Left cardiac atrium (tissue), 4 donors: Measurements from ENCODE around the gene NAPG. TPM values are rescaled to one million over a fixed set of nuclear protein-coding genes. Genes with fewer than 3 reads are reported as not detected.
"Not testable (repeated sequence)": the region's sequence is repeated elsewhere in the genome, so short reads cannot be mapped to it uniquely, and the experiment has no call there.

Experiments used
- ATAC-seq, 2 donors: fragments of 200-7000 bp; cut with Tn5 transposase; one replicate each; pipeline ENCODE4 v1.9.1; 2020; ENCODE audit warnings: mild to moderate bottlenecking in 2 of 2, moderate library complexity in 2 of 2
- DNase-seq: peaks from one replicate; pipeline ENCODE4 v3.0.0-alpha.2; 2020
- intact Hi-C, 2 donors: fragments of 100-400 bp; cut with DNase I; formaldehyde crosslinking; loops; one replicate each; pipeline versions ENCODE4 v1.14.1 to v1.15.1; 2022 to 2023
- total RNA-seq, 2 donors: library from RNA; stranded (reverse); fragmentation: NEBNext Ultra II Directional; extraction: Animal tissue kit (Norgen Biotek cat#: 25700); gene quantifications; one replicate each; pipeline ENCODE4 v1.2.1, GENCODE V29; 2021
- donor health status: DM: no; HTN: yes; CAD: no.
- donor health status: DM: no; HTN: yes; CAD: no; lungs with severe emphysema.
- donor health status: DM: yes; HTN: yes; CAD: no.
- donor health status: Dilated cardiomyopathy.

The NAPG gene
- total RNA-seq, 2 donors from 2014 or later = 22.6 to 38.3 TPM

DNA sequence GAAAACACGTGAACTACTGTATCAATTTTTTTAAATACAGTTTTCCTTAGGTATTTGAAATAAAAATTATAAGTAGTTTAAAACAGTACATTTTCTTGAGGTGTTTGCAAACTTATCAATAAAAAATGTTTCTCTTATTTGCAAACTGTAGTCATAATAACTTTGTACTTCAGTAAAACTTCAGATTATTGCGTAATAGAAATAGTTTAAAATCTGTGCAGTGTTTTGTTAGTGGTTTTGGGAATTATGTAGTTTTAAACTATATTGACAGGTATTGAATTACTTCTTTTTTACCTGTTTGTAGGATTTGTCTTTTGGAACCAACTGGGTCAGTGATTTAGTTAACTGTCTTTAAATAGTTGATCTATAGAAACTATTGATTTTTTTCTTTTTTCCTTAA, 7.3 kb downstream of the NAPG start:
- DNase-seq (no peak), ATAC-seq (no peak)
- intact Hi-C loops = no loop called here

DNA sequence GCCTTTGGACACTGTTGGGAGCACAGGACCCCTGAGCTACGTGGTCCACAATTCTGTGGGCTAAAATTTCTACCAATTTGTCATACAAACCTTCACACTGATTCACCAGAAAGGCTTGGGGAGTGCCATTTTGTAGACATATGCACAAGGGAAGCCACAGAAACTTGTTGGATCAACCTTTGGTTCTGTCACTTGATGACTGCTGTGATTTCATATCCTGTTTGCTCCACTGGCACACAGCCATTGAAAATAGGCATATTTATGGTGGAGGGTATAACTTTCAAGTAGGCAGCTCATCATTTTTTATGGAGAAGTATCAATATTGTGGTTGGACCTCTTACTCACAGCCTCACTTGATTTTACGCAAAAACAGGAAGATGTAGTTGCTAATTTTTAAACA, 10.5 kb downstream of the NAPG start:
- ATAC-seq = no peak
- DNase-seq = no peak

DNA sequence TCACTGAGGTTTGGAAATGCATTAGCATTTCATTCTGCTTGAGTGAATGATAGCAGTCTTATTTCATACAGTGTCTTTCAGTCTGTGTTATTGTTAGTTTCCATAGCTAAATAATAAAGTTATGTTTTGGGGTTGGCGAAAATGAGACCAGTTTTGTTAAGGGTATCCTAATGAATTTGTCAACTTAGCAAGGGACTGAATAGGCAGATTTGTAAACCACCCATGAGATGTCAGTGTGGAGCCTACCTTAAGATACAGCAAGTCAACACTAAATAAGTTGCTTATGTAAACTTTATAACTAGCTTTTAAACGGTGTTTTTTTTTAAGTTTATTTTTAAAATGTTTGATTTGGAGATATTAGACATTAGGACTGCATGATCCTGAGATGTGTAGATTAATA, 11.9 kb downstream of the NAPG start:
- ATAC-seq (no peak), DNase-seq (no peak)
- intact Hi-C loops = no loop called here

More for the DNA sequence above, 10.5 kb downstream of the NAPG start:
- intact Hi-C loops = no loop called here

DNA sequence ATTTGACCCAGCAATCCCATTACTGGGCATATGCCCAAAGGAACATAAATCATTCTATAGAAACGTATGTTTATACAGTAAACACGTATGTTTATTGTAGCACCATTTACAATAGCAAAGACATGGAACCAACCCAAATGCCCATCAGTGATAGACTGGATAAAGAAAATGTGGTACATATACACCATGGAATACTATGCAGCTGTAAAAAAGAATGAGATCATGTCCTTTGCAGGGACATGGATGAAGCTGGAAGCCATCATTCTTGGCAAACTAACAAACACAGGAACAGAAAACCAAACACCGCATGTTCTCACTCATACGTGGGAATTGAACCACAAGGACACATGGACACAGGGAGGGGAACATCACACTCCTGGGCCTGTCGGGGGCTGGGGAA, 13.3 kb downstream of the NAPG start:
- intact Hi-C loops, DNase-seq, ATAC-seq: not testable (repeated sequence)

DNA sequence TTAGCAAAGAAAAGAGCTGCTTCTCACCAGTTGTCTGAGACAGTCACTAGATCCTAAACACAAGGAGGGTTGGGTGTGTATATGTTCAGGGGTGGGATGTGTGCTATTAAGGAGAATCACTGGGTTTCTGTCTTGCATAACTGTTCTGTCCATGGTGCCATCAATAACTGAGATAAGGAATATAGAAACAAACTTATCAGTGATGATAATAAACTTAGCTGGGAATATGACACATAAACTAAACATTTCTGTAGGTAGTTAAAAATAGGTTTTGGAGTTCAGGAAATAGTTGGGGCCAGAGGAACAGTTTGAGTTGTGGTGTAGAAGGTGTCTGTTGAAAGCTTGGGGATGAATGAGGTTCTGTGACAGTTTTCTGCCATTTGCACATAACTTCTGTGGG, 17.4 kb downstream of the NAPG start:
- ATAC-seq = peak in 1 of 2 donors; percentile 52
- no peak for DNase-seq
- intact Hi-C loops = no loop called here

DNA sequence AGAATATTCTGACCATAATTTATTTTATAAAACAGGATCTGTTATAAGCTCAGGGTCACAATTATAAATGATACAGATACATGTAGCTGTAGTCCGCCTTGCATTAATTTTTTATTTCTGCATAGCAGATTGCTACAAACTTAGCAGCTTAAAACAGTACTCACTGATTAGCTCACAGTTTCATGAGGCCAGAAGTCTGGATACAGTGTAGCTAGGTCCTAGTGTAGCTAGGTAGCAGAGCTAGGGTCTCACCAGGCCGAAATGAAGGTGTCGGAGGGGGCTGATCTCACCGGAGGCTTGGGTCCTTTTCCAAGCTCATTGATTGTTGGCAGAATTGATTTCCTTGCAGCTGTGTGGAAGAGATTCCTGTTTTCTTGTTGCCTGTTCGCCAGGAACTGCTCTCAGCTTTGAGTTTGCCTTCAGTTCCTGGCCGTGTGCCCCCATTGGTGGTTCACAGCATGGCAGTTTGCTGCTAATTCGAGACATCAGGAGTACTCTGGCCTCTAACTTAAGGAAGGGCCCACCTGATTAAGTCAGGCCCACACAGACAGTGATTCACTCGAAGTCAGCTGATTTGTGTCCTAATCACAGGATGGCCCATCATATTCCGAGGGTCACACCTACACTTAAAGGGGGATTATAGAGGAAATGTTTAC, 18.4 kb downstream of the NAPG start:
- peak; percentile 29 to 56 for ATAC-seq
- DNase-seq = no peak
- intact Hi-C loops = no loop called here

DNA sequence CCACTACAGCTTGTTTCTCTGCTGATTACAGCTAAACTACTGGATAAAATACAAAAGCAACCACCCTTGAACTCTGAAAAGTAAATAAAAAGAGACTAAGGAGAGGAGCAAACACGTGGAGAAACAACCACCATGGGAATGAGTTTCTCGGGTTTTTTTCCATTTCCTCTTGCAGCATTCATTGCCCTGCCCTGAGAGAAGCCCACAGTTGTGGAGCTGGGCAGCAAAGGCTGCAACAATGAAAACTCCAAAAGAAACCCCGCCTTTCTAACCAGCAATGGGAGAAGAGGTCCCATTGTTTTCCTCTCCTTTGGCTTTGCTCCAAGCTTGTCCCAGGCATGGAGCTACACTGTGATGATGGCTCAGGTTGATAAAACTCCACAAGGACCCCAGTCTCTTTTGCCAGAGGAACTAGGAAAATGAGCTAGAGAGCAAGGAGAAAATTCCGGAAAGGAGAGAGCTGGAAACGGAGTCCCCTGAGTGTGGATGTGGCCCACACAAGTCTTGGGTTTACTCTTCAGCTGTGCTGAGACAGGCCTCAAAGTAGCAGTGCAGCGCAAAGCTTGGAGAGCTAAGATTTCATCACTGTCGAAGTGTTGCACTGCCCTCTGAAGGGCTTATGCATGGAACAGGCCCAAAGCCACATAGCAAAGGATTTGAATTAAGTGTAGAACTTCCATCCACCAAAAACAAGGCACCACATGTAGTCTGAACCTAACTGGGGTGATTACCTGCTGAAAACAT, 20.9 kb downstream of the NAPG start:
- peak; percentile 28 to 69 for ATAC-seq
- DNase-seq = no peak
- intact Hi-C loops = no loop called here

DNA sequence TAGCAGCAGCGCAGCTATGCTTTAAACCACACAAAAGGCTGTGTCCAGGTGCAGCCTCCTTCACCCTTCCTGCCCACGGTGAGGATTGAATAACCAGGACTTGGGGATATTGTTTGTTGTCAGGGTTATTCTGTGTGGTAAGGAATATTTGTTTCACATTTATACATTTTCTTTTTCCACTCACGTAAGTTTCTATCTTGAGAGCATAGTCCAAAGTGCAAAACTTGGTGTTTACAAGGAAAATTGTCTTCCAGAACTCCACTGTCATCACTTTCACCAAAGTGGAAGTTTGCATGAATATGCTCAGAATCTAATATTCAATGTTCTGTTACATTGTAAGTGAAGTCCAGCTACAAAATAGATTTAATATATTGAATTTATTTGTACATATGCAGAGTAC, 26.4 kb downstream of the NAPG start:
- DNase-seq = no peak
- intact Hi-C loops = no loop called here

DNA sequence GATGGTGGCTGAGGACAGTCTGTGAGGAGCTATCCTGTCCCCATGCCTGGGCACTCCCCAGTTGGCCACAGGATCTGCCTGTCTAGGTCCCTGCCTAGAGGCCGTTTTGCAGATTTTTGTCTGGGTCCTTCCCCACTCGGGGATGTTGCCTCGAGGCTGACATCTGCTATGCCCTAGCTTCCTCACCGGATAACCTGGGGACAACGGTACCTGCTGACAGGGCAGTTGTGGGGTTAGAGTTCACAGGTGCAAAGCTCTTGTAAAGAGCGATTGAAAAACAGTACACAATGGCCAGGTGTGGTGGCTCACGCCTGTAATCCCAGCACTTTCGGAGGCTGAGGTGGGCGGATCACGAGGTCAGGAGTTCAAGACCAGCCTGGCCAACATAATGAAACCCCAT, 30.4 kb downstream of the NAPG start:
- intact Hi-C loops, DNase-seq, ATAC-seq: not testable (repeated sequence)

More for the DNA sequence above, 26.4 kb downstream of the NAPG start:
- ATAC-seq = no peak

DNA sequence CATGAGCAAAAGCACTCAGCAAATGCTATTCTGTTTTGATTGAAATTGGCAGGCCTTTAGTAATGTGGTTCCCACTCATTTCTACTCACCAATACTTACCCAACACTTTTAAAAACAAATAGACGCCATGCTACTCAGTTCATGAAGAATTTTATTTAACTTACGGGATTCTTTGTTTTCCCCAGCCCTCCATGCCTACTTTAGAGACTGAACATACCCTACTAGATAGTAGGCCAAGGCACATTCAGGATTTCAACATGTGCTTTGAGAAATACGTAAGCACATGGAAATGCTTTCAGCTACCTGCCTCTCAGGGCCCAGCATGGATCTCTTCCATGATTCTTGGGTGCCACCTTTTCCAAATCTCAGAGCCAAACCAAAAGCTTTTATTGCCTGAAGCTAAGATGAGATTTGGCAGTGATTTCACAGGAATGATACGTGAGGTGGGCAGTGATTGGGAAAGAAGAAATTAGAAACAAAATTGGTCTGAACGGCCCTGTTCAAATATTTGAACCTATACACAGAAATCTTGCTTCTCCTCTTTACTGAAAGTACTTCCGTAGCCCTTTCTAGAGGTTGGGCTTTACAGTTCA, 31.4 kb downstream of the NAPG start:
- no peak for DNase-seq
- ATAC-seq = no peak
- intact Hi-C loops = no loop called here

DNA sequence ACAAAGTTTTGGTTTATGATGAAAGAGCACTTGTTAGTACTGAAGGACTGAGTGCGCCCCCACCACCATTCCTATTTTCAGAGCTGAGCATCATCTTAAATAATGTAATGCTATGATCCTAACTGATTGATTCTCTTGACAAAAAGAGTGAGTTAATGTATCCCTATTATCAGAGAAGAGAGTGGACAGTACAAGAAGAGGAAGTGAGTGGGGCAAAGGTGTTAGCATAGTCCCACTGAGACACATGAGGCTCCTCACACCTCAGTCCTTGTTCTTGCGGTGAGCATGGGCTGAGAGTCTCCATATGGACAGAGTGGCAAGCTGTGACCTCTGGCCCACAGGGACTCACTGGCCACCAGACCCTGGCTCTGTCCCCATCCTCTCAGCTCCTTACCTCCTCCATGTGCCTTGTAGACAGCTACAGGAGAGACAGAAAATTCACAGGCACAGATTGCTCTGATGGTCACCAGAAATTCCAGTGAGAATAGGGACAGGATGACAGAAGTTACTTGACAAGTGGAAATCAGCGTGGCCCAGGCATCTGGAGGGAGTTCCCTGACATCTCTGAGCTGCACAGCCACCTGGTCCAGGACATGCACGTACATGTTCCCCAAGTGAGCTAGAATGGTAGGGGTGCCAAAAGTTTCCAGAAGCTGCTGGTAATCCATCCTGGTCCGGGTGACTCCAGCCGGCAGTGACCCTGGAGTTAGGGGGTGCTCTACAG, 32.6 kb downstream of the NAPG start:
- no peak for DNase-seq
- no peak for ATAC-seq
- intact Hi-C loops = no loop called here

DNA sequence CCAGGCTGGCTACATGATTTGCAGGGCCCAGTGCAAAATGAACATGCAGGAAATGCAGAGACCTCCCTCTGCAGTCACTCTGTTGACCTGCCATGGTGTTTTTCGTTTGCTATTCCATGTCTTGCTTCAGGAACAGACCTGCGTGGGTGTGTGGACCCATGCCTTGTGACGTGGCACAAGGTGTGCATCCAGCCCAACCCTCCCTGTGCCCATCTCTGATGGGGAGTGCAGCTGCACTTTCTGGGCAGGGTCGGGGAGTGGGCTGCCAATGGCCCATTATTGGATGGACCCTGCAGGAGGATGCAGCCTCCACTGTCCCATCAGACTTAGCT, 33.1 kb downstream of the NAPG start:
- no peak for DNase-seq
- no peak for ATAC-seq
- intact Hi-C loops = no loop called here

DNA sequence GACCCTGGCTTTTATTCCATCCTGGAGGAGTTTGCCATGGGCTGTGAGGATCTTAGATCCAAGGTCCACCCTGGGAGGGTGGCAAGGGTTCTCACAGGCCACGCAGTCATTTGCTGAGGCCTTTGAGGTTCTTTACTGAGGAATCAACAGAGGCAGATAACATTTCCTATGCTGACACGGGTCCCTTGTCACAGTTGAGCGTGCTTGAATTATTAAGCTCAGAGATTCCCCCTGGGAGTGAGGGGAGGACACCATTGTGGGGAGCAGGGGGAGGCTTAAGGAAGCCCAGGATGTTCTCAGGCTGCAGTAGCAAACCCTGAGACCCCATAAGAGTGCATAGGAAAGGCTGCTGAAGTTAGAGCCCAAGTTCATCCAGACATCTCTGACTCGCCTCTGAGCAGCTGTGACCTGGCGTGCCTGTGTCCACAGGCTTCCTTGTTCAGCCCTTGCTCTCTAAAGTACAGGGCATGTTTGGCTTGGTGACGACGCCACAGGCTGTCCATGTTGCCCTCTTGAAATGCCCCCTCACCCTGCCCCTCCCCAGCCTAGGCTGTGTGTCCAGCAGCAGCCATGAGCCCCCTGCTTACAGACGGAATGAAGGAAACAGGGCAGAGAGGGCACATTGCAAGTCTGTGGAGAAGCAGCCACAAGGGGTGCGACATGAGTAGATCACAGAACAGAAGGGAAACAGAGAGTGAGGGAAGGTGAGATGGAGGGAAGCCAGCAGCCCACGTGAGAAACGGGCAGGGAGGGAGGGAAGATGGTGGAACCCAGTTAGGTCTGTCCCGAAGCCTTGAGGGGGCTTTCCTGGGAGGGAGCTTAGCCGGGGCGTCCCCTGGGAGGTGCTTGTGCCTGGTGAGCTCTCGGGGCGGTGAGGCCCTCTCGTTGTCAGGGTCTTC, 34.0 kb downstream of the NAPG start:
- DNase-seq = no peak

DNA sequence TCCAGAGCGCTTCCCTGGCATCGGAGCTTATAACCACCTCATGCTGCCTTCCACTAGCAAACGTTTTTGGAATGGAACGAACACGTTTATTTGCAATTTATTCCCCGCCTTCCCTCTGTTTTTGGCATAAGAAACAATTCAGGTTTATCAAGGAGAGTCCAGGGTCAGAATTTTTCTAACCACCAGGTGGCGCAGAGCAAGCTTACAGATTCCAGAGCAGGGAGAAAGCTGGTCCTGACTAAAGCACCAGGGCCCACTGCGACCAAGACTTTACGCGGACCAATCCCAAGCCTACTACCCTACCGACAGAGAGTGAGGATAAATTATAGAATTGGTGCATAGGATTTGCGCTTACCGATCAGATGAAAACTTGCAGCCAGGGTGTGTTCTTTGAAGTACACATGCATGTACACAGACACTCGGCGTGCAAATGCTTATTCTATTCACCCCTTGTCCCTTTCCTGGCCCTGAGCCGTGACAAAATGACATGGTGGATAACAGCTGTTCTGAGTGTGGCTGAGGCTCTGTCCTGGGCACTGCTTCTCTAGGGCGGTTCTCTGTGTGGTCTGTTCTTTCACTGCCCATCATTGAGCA, 34.7 kb downstream of the NAPG start:
- ATAC-seq (peak; percentile 74 to 78), DNase-seq (peak; percentile 80)
- intact Hi-C loops = loop anchor here (5.0 to 10.0 kb wide), 3 partner anchors 592 to 994 kb away; no protein-coding TSS in a partner anchor

More for the DNA sequence above, 34.0 kb downstream of the NAPG start:
- intact Hi-C loops = loop anchor here (5.0 to 10.0 kb wide), 3 partner anchors 592 to 995 kb away; no protein-coding TSS in a partner anchor
- ATAC-seq = peak; percentile 31 to 42

DNA sequence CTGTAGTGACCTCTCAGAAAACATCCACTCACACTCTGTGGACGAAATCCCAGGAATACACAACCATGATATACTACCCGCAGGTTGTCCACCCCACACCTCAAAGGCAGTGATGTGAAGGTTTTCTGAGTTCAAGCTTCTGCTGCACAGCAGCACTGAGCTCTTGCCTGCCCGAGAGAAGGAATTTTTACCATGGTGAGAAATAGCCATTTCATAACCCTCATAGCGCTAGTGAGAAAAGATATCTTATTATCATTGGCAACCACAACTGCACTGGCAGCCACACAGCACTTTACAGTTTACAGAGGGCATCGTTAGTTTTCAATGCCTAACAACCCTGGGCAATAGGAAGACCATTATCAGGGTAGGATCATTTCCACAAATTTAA, 36.9 kb downstream of the NAPG start:
- no peak for ATAC-seq
- intact Hi-C loops = loop anchor here (5.0 to 10.0 kb wide), 3 partner anchors 590 to 992 kb away; no protein-coding TSS in a partner anchor
- DNase-seq = no peak

DNA sequence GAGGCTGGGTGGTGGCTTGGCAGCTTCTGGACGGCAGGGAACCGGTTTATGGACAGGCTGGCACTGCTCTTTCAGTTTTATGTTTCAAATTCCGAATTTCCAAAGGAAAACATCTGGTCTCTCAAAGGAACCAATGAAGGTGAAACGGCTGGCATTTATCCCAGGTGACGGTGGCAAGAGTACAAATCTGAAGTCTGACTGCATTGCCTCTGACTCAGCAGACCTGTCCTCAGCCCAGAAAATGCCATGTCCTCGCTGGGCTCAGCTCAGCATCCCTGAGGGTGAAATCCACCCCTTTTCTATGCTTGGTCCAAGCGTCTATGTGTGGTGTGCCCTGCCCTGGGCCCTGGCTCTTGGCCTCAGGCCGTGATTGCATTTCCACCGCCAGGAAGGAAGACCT, 38.1 kb downstream of the NAPG start:
- DNase-seq (no peak), ATAC-seq (no peak)
- intact Hi-C loops = loop anchor here (5.0 to 10.0 kb wide), 3 partner anchors 588 to 991 kb away; no protein-coding TSS in a partner anchor

DNA sequence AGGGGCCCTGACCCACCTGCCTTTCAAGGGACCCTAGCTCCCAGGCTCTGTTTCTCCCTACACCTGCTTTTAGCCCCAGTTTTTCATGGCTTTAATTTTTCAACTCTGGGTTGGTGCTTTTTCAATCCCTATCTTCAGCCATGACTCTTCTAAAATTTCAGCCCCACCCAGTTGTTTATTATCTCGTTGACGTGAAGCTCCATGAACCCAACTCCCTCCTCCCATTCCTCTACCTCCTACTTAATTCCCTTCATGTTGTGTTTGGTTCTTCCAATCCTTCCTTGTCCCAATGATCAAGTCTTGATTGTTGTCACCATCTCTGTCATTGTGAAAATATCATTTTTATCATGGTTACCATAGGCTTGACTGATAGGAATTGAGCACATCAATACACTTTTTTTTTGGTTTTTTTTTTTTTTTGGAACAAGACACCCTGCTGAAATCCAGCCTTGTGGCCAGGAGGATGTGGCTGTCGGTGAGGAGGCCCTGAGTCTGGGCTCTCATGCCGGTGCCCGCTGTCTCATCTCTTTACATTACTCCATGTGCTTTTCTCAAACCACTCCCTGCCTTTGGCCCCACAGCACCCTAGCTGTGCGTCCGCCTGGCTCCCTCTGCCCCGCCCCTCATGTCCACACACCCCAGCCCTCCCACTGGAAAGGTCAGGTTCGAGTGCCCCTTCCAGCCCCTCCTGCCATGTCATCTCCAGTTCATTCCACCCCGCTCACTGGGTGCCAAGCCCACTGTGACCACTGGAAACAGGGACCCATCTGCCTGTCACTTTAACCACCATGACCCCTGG, 39.3 kb downstream of the NAPG start:
- ATAC-seq (no peak), DNase-seq (no peak)
- intact Hi-C loops = loop anchor here (5.0 to 10.0 kb wide), 3 partner anchors 587 to 990 kb away; no protein-coding TSS in a partner anchor
